K562 (cell line): ENCODE data around the gene RPS4Y1. TPM values are rescaled to one million over a fixed set of nuclear protein-coding genes. Genes with fewer than 3 reads are reported as not detected.
A peak's percentile ranks its signal among the peaks of the same experiment; 100 is the strongest.

Experiments used
- ATAC-seq: fragments of 200-7000 bp; cut with Tn5 transposase; 3 replicates; pipeline ENCODE4 v1.9.1; 2020; ENCODE audit warnings: moderate library complexity
- Bru-seq: library from RNA; stranded (reverse); fragments of 400-500 nt; gene quantifications from one replicate; lab custom pipeline; 2021; lab: Mats Ljungman, UMichigan
- BruChase-seq, 2 experiments: library from RNA; stranded (reverse); fragments of 400-500 nt; gene quantifications; one replicate each; lab custom pipeline; 2021; lab: Mats Ljungman, UMichigan
- BruUV-seq: library from RNA; stranded (reverse); fragments of 400-500 nt; replicated peaks from 2 replicates; lab custom pipeline; 2021; lab: Mats Ljungman, UMichigan
- CTCF ChIA-PET: fragments of 300-600 bp; formaldehyde crosslinking; extraction: SDS; loops from one replicate; lab custom pipeline; 2021; ENCODE audit warnings: low intra/inter-chr PET ratio; lab: Yijun Ruan, JAX
- POLR2A ChIA-PET: fragments of 300-600, 350-650 bp; sonication (Branson Sonifier 250); formaldehyde crosslinking; extraction: SDS; loops from one replicate; lab custom pipeline; 2021; ENCODE audit warnings: antibody characterized with exemption, inconsistent platforms; lab: Yijun Ruan, JAX
- DNase-seq, 4 experiments: peaks; one replicate each; pipeline versions ENCODE4 v3.0.0 to v3.0.0-alpha.2; 2011 to 2018; ENCODE audit warnings: low spot score in 3 of 4, mixed read lengths in 3 of 4; ENCODE audit errors: extremely low read depth in 1 of 4
- FAIRE-seq: peaks from 2 replicates; lab custom pipeline; 2011; peaks lifted over from hg19 to GRCh38; lab: Jason Lieb, UNC
- H2AFZ ChIP-seq: 2 replicates; pipeline ENCODE4 v1.6.0; 2011; ENCODE audit warnings: low read depth, low read length, control low read depth, inconsistent platforms
- H3K27ac ChIP-seq: fragments of 200-600 bp; 3 replicates; pipeline ENCODE4 v1.8.0; 2011; ENCODE audit warnings: low read depth, mild to moderate bottlenecking, control low read depth, inconsistent platforms, low read length, moderate library complexity, mixed read lengths; ENCODE audit errors: extremely low read depth
- H3K27me3 ChIP-seq, 2 experiments: fragments of 300-600 bp in 1 of 2; 2 replicates in 1 of 2; 3 replicates in 1 of 2; pipeline versions ENCODE4 v1.6.0 to v1.8.0; 2011; ENCODE audit warnings: inconsistent platforms in 2 of 2, low read length in 2 of 2, mild to moderate bottlenecking in 1 of 2, mixed read lengths in 1 of 2, moderate library complexity in 1 of 2; ENCODE audit not compliant: control insufficient read depth in 2 of 2, insufficient read depth in 2 of 2
- H3K36me3 ChIP-seq: fragments of 300-600 bp; 3 replicates; pipeline ENCODE4 v1.8.0; 2011; ENCODE audit warnings: mild to moderate bottlenecking, low read length, inconsistent platforms; ENCODE audit not compliant: control insufficient read depth, insufficient read depth
- H3K4me1 ChIP-seq, 2 experiments: fragments of 200-600 bp in 1 of 2; replicated peaks in 1 of 2; 2 replicates in 1 of 2; 3 replicates in 1 of 2; pipeline versions ENCODE4 v1.5.1 to v1.8.0; 2011; ENCODE audit warnings: inconsistent platforms in 2 of 2, low read length in 2 of 2, mild to moderate bottlenecking in 1 of 2, mixed read lengths in 1 of 2, moderate library complexity in 1 of 2; ENCODE audit not compliant: control insufficient read depth in 2 of 2, insufficient read depth in 2 of 2
- H3K4me2 ChIP-seq: 2 replicates; pipeline ENCODE4 v1.6.1; 2011; ENCODE audit warnings: low read length, control low read depth, inconsistent platforms, mixed read lengths; ENCODE audit not compliant: insufficient read depth
- H3K4me3 ChIP-seq: fragments of 200-600 bp; sonication (generic), shearing (Covaris generic); 2 replicates; pipeline ENCODE4 v1.5.1; 2016; ENCODE audit warnings: control low read depth, inconsistent platforms
- H3K79me2 ChIP-seq: fragments of 200-600 bp; 3 replicates; pipeline ENCODE4 v1.8.0; 2011; ENCODE audit warnings: low read length, inconsistent platforms; ENCODE audit not compliant: control insufficient read depth, insufficient read depth
- H3K9ac ChIP-seq, 2 experiments: 2 replicates each; pipeline versions ENCODE4 v1.6.0 to v1.6.1; 2011; ENCODE audit warnings: low read depth in 2 of 2, low read length in 2 of 2, control low read depth in 1 of 2, inconsistent platforms in 1 of 2, mild to moderate bottlenecking in 1 of 2, mixed read lengths in 1 of 2; ENCODE audit not compliant: insufficient read depth in 1 of 2
- H3K9me1 ChIP-seq: one replicate; pipeline ENCODE4 v1.6.0; 2011; ENCODE audit warnings: inconsistent platforms, mild to moderate bottlenecking, low read length, moderate library complexity; ENCODE audit not compliant: control insufficient read depth, insufficient read depth
- H3K9me3 ChIP-seq: replicated peaks from 2 replicates; pipeline ENCODE4 v1.5.1; 2011; ENCODE audit warnings: low read depth, low read length, inconsistent platforms; ENCODE audit not compliant: control insufficient read depth, insufficient read depth
- H4K20me1 ChIP-seq: replicated peaks from 2 replicates; pipeline ENCODE4 v1.6.1; 2011; ENCODE audit warnings: low read length, inconsistent platforms, mixed read lengths; ENCODE audit not compliant: control insufficient read depth, insufficient read depth
- CHD4 ChIP-seq: fragments of 200-600 bp; sonication (generic); IDR thresholded peaks from 3 replicates; pipeline ENCODE4 v1.6.1; 2012; ENCODE audit warnings: low read depth, mild to moderate bottlenecking, mixed read lengths, low read length, inconsistent platforms; ENCODE audit not compliant: insufficient read depth, insufficient replicate concordance, poor library complexity, severe bottlenecking
- ESRRA ChIP-seq: fragments of 450-650 bp; IDR thresholded peaks from 2 replicates; pipeline ENCODE4 v1.6.1; 2014; ENCODE audit warnings: low read depth, mild to moderate bottlenecking, moderate library complexity, borderline replicate concordance
- L3MBTL2 ChIP-seq: fragments of 450-650 bp; IDR thresholded peaks from 2 replicates; pipeline ENCODE4 v1.6.1; 2016; ENCODE audit warnings: mild to moderate bottlenecking, moderate library complexity
- MCM5 ChIP-seq: fragments of 450-650 bp; IDR thresholded peaks from 2 replicates; pipeline ENCODE4 v1.6.1; 2016; ENCODE audit warnings: low read depth
- MEIS2 ChIP-seq: fragments of 450-650 bp; IDR thresholded peaks from 2 replicates; pipeline ENCODE4 v1.6.1; 2014; ENCODE audit warnings: mild to moderate bottlenecking; ENCODE audit not compliant: partially characterized antibody
- MTA3 ChIP-seq: fragments of 450-650 bp; formaldehyde crosslinking; IDR thresholded peaks from 2 replicates; pipeline ENCODE4 v1.6.1; 2017; ENCODE audit warnings: mild to moderate bottlenecking, borderline replicate concordance
- PRPF4 ChIP-seq: fragments of 200-400 bp; formaldehyde crosslinking; IDR thresholded peaks from one replicate; pipeline ENCODE4 v1.6.1; 2017; ENCODE audit warnings: low read length, low read depth, mild to moderate bottlenecking; ENCODE audit not compliant: insufficient read depth, poor library complexity, severe bottlenecking
- STAT5B ChIP-seq: fragments of 250-450 bp; sonication (Bioruptor Pico); IDR thresholded peaks from 2 replicates; pipeline ENCODE4 v1.8.0; 2021; ENCODE audit warnings: mild to moderate bottlenecking, inconsistent platforms
- TRIM28 ChIP-seq: fragments of 450-650 bp; IDR thresholded peaks from 2 replicates; pipeline ENCODE4 v1.6.1; 2017
- ZFX ChIP-seq: sonication (generic); formaldehyde crosslinking; IDR thresholded peaks from 2 replicates; pipeline ENCODE4 v1.8.0; 2022; ENCODE audit warnings: mild to moderate bottlenecking, missing genetic modification reagents, moderate library complexity
- ZNF695 ChIP-seq: fragments of 450-650 bp; formaldehyde crosslinking; IDR thresholded peaks from 2 replicates; pipeline ENCODE4 v1.4.0; 2020; ENCODE audit warnings: mild to moderate bottlenecking, moderate library complexity
- WGBS: fragments of 100-300 bp; shearing (Covaris generic); methylation state at CpG from one replicate; pipeline ENCODE4 v1.1.6; 2016; ENCODE audit warnings: low coverage, mixed read lengths; ENCODE audit not compliant: insufficient coverage; ENCODE audit errors: missing lambda C conversion rate; 5-methylcytosine and 5-hydroxymethylcytosine counted together
- in situ Hi-C: fragments of 300-500 bp; cut with MboI; formaldehyde crosslinking; loops from 4 replicates; pipeline ENCODE4 v1.15.0; 2018; ENCODE audit warnings: inconsistent platforms, mixed read lengths
- intact Hi-C: fragments of 100-400 bp; cut with micrococcal nuclease; formaldehyde crosslinking; loops from 2 replicates; pipeline ENCODE4 v1.14.2; 2022
- long read RNA-seq, 3 experiments: library from polyadenylated mRNA in 2 of 3; library from RNA in 1 of 3; unstranded in 2 of 3; stranded (forward) in 1 of 3; transcript quantifications; one replicate each; pipeline ENCODE4 v2.0.0, GENCODE V29; 2019 to 2022
- polyA minus RNA-seq, 3 experiments: library from RNA; depleted of rRNA, polyadenylated mRNA; stranded (reverse); fragments of >200 nt; gene quantifications; 2 replicates each; pipeline ENCODE4 v1.2.3, GENCODE V29; 2011
- polyA plus RNA-seq, 8 experiments: library from polyadenylated mRNA; depleted of rRNA in 4 of 8; stranded (reverse) in 5 of 8; unstranded in 3 of 8; fragments of >200 nt; fragmentation: Nextera tagmentation in 2 of 8; fragmentation: Illumina TruSeq in 1 of 8; extraction: Ambion mirVana in 2 of 8; extraction: Trizol in 1 of 8; gene quantifications; 2 replicates each; pipeline versions ENCODE4 v1.2.1 to v1.2.3, GENCODE V29; 2011 to 2014; ENCODE audit warnings: inconsistent platforms in 1 of 8, missing spikeins in 1 of 8
- total RNA-seq, 7 experiments: library from RNA; depleted of rRNA in 6 of 7; stranded (reverse); fragments of >200 nt in 6 of 7; fragmentation: Illumina TruSeq in 2 of 7; extraction: Trizol in 2 of 7; gene quantifications; 2 replicates each; pipeline versions ENCODE4 v1.2.1 to v1.2.3, GENCODE V29; 2011 to 2021; ENCODE audit warnings: low replicate concordance in 1 of 7
- TF ChIP-seq, protein P1 (sequence below): fragments of 450-650 bp; formaldehyde crosslinking; IDR thresholded peaks from 2 replicates; pipeline ENCODE4 v1.4.0; 2020; ENCODE audit warnings: mild to moderate bottlenecking, mixed read lengths

The RPS4Y1 gene
- total RNA-seq (2011; cell fraction: chromatin; rRNA removed; ENCODE audit: low replicate concordance): not detected in 2 replicates
- not detected in 2 replicates for total RNA-seq (2011; cell fraction: nucleolus; rRNA removed)
- not detected in 2 replicates for total RNA-seq (2011; cell fraction: nucleoplasm; rRNA removed)
- not detected in 2 replicates for total RNA-seq (2014; rRNA removed)
- not detected in 2 replicates for total RNA-seq (2014; rRNA removed; fragmentation: Illumina TruSeq; extraction: Trizol)
- not detected in 2 replicates for total RNA-seq (2015; rRNA removed; fragmentation: Illumina TruSeq; extraction: Trizol)
- total RNA-seq (2021): 0.40 and 0.74 TPM in 2 replicates
- polyA plus RNA-seq (2011; rRNA removed): not detected in 2 replicates
- polyA plus RNA-seq (2011; cell fraction: cytosol; rRNA removed): 0.04 TPM in 1 of 2 replicates, not detected in the other
- polyA plus RNA-seq (2011; cell fraction: nucleus; rRNA removed): not detected in 2 replicates
- polyA plus RNA-seq (2012): not detected in 2 replicates
- polyA plus RNA-seq (2014; fragmentation: Illumina TruSeq; extraction: Trizol): not detected in 2 replicates
- not detected for polyA plus RNA-seq (2014; fragmentation: Nextera tagmentation; extraction: Ambion mirVana)
- polyA plus RNA-seq (2014; rRNA removed): not detected in 2 replicates
- not detected in 2 replicates for polyA minus RNA-seq (2011; rRNA and poly(A)+ RNA removed)
- 1.7 TPM in 1 of 2 replicates, not detected in the other for polyA minus RNA-seq (2011; cell fraction: cytosol; rRNA and poly(A)+ RNA removed)
- polyA minus RNA-seq (2011; cell fraction: nucleus; rRNA and poly(A)+ RNA removed): not detected in 2 replicates
- Bru-seq, nascent RNA: percentile 27 among the genes with signal in this experiment
- percentile 25 among the genes with signal in this experiment for BruChase-seq, experiment 1, labeled RNA remaining after a 2-hour chase
- BruChase-seq, experiment 2, labeled RNA remaining after a 6-hour chase: percentile 29 among the genes with signal in this experiment
- long read RNA-seq, experiment 1: 0 reads
- long read RNA-seq, experiment 2: 0 reads
- long read RNA-seq, experiment 3: 0 reads

GRCh38 chrY:2841471-2841893 lies at the start of gene RPS4Y1:
Gene RPS4Y1 (plus strand): TSS chrY:2841602. CDS start chrY:2841625, 23 bp downstream.
- Histone ChIP-seq H3K9me1 (no peaks in the 10 kb centered on the region), H3K9me3 (no peaks in the 10 kb centered on the region), H2AFZ (no peak within 1 kb of the TSS), H3K36me3 (no peaks in the 10 kb centered on the region), H3K9ac (no peak within 1 kb of the TSS), H3K4me3 (no peak within 1 kb of the TSS), H4K20me1 (no peaks in the 10 kb centered on the region), H3K79me2 (no peaks in the 10 kb centered on the region), H3K4me1 (no peaks in the 10 kb centered on the region), H3K27ac (no peak within 1 kb of the TSS), H3K4me2 (no peak within 1 kb of the TSS), H3K27me3 (no peaks in the 10 kb centered on the region)
- ATAC-seq: no peak
- intact Hi-C loops: no loop called here
- WGBS: no CpG with 5 or more reads among the region's 22 CpGs
- no TSS peak for BruUV-seq
- no peak for DNase-seq
- no peak for FAIRE-seq
- in situ Hi-C loops: no loop called here
- CTCF ChIA-PET: no interaction called here
- TF ChIP-seq ESRRA (no peak), ZFX (CRISPR knock-in tag) (no peak), PRPF4 (no peak), CHD4 (no peak), STAT5B (CRISPR knock-in tag) (no peak), TRIM28 (no peak), MEIS2 (no peak), MTA3 (no peak), MCM5 (no peak), ZNF695 (CRISPR knock-in tag) (no peak), L3MBTL2 (no peak)
- TF ChIP-seq, protein P1, sequence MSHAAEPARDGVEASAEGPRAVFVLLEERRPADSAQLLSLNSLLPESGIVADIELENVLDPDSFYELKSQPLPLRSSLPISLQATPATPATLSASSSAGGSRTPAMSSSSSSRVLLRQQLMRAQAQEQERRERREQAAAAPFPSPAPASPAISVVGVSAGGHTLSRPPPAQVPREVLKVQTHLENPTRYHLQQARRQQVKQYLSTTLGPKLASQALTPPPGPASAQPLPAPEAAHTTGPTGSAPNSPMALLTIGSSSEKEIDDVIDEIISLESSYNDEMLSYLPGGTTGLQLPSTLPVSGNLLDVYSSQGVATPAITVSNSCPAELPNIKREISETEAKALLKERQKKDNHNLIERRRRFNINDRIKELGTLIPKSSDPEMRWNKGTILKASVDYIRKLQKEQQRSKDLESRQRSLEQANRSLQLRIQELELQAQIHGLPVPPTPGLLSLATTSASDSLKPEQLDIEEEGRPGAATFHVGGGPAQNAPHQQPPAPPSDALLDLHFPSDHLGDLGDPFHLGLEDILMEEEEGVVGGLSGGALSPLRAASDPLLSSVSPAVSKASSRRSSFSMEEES (CRISPR knock-in tag): no peak
- POLR2A ChIA-PET: no interaction called here
